Activated CD8-positive, alpha-beta memory T cell treated with anti-CD3 and anti-CD28 coated beads for 1 hour (primary cell): ENCODE measurements around the gene C1QL4.
A peak's percentile ranks its signal among the peaks of the same experiment; 100 is the strongest.

ENCODE experiments used
- DNase-seq, 2 donors: peaks; one replicate each; pipeline ENCODE4 v3.0.0-alpha.2; 2020; ENCODE audit warnings: low read depth in 1 of 2; ENCODE audit errors: extremely low read depth in 1 of 2

C1QL4 gene

GRCh38 chr12:49348781-49349180, 11.8 kb upstream of the C1QL4 start:
- no peak for DNase-seq

DNA sequence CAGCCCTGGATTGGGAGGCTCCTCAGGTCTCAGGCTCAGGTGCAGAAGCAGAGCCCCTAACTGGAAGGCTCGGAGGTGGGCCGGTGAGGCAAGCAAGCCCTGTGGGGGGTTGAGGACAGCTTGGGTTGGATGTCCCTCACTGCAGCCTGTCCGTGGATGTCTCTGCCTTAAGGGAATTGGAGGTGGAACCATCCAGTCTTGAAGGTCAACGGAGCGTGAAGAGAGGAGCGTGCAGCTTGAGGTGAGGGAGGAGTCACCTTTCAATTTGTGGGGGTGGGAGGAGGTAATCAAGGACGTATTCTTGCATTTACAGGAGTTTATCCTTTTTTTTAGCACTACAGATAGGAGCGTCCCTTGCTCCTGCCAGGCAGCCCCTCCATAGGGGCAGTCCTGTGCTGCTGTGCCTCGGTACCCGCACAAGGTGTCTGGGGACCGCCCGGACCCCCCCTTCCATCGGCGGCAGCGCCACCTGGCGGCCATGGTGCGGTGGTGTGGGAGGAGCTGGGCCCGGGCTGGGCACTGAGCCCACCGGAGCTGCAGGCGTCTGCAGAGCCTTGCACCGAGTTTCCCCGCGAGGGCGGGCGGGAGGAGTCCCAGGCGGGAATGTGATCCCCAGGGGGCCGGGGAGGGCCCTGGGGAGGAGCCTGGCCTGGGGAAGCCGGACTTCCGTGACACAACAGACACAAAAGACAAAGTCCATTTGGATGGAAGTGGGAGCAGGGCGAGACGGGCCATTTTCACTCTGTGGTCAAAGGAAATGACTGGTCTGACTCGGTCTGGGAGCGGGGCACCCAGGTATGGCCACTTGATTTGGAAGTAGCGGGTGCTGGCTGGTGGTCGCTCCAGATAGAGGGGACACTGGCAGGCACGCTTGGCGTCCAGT, 10.6 kb upstream of the C1QL4 start:
- DNase-seq, result peak; percentile 36 to 78

DNA sequence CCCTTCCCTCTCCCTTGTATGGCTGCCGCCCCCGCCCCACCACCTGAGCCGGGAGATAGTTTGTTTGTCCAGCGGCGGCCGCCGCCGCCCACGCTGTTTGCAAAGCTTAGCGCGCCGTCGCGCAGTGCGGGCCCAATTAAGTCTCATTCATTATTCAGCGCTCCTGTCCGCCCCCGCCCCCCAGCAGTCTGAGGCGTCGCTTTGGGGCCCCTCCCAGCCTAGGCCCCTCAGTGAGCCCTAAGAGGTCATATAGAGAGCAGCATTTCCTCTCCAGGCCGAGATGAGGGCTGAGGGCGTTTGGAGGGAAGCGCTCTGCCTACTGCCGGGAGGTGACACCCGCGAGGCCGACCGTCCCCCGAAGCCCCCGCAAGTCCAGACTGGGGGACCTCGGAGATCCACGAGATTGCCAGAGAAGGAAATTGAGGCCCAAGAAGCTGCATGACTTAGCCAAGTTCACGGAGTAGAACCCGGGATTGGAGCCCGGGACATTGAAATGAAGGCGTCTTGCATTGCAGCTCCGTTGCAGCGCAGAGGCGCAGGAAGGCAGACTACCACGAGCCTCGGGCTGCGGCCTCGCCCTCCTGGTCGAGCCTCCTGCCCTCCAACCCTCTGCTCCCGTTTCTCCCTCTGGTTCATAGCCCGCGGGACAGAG, 9.8 kb upstream of the C1QL4 start, which contains the start of gene DNAJC22:
Gene DNAJC22 (plus strand): TSS at position 230 of the 652 bp plus-strand sequence. CDS start 1,985 bp downstream, outside the sequence.
- no peak for DNase-seq

- DNase-seq, result no peak
These were observed 9.1 kb upstream of the C1QL4 start for GRCh38 chr12:49345825-49346658.

DNA sequence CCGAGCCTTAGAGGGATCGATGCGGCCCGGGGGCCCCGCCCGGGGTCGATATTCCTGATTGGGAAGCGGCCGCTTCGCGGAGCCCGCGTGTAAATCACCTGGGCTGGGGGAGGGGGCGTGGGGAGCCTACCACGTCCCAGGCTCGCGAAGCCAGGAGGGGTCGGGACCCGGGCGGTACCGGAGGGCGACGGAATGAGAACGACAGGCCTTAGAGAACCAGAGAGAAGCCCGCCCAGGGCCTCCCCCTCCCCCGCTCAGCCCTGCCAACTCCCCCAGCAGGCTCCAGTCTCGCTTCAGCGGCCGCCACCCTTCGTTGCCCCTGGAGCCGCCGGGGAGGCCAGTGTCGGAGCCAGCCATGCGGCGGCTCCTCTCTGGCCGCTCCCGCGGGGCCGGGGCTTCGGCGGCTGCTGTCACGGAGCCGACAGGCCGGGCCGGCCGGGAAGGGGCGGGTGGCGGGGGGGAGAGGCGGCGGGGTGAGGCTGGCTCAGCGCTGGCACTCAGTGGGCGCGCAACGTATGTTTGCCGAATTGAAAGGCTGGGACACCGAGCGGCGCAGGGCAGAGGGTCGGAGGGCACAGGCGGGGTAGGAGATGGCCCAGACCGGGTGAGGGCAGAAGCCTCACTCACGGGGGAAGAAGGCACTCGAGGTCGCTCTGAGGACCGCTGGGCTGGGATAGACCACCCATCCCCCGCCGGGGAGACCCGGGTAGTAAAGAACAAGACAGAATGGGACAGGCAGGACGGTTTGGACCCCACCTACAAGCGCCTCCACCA, 8.2 kb upstream of the C1QL4 start:
- no peak for DNase-seq

GRCh38 chr12:49344486-49345050, 7.6 kb upstream of the C1QL4 start:
- DNase-seq, result no peak

GRCh38 chr12:49342914-49343731, 6.1 kb upstream of the C1QL4 start:
- no peak for DNase-seq

GRCh38 chr12:49342066-49342913, 5.3 kb upstream of the C1QL4 start:
- peak; percentile 40 to 52 for DNase-seq

DNA sequence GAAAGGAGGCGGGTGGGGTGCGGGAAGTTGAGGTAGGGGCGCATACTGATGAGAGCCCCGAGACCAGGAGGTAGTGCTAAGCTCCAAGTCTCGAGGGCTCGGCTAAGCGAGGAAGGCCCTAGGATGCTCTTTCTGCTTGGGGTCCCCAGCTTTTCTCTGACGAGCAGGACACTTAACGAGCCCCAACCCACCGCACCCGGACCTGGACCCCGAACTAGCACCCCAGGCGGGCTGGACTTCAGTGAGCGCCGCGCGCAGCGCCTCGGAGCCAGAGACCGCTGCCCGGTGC, 4.7 kb upstream of the C1QL4 start:
- DNase-seq, result no peak

GRCh38 chr12:49340971-49341776, 4.2 kb upstream of the C1QL4 start:
- no peak for DNase-seq

DNA sequence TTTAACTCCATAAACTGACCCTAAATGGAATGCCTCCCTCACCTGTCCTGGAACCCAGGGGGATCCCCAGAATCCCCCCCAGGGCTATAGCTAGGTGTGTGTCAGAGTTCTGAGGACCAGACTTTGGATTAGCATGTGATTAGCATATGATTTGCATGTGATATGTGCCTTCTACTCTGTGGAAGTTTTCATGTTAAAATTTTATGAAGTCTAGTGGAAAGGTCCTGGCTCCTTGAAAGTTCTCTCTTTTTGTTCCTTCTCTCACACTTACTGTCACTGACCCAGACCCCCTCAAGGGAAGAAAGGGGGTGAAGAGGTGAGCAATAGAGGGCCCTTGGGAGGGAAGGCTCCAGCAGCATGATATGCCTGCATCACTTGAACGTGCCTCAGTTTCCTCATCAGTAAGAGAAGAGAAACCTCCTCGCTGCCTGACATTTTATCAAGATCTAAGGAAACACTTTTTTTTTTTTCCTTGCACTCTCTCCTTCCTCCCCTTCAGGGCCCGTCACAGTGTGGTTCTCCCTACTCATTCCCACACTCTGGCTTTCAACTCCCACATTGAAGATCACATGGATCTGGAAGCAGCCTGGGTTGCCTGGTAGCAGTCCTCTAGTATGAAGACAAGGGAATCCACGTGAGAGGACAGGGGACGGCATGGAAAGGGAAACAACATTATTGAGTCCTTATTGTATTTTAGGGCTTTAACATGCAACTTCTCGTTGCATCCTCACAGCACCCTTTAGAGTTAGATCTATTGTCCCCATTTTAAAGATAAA, 3.3 kb upstream of the C1QL4 start:
- no peak for DNase-seq

DNA sequence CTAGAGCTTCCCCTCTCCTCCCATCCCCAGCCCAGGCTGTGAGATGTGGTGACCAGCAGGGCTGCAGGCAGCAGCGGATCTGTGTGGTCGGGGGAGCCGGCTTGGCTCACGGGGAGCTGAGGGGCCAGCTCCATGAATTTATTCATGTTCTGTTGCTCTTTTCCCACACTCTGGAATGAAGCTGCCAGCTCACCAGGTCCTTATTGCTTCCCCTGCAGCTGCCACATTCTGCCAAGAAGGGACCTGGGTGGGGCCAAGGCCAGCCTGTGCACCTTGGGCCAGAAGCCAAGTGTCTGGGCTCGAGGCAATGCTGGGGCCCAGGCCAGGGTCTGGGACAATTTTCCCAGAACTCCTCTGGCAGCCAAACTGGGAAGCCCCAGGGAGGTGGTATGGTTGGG, 2.5 kb upstream of the C1QL4 start:
- DNase-seq, result no peak

DNA sequence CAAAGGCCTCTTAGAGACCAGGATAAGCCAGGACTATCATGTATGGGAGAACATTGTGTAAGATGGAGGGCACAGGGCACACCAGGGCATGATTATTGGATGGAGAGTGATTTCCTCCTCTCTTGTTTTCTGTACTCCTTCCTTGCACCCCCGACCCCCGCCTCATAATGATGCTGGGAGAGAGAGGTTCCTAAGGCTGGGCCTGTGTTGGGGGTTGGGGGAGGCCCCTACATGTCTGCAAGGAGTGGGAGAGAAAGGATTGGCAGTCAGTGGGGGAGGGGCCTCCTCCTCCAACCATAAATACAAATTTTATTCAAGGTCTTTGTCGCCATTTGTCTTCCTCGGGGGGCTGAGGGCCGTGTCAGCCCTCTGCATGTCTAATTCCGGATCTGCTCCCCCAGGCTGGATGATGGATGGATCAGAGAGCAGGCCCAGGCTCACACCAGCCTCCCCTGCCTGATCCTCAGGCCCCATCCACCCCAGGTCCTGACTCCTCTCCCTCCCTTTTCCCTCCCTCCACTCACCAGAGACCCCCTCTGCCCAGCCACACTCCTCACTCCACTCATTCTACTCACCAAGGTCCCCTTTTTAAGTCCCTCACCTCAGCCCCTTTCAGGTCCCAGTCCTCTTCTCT, 2.0 kb upstream of the C1QL4 start:
- no peak for DNase-seq

DNA sequence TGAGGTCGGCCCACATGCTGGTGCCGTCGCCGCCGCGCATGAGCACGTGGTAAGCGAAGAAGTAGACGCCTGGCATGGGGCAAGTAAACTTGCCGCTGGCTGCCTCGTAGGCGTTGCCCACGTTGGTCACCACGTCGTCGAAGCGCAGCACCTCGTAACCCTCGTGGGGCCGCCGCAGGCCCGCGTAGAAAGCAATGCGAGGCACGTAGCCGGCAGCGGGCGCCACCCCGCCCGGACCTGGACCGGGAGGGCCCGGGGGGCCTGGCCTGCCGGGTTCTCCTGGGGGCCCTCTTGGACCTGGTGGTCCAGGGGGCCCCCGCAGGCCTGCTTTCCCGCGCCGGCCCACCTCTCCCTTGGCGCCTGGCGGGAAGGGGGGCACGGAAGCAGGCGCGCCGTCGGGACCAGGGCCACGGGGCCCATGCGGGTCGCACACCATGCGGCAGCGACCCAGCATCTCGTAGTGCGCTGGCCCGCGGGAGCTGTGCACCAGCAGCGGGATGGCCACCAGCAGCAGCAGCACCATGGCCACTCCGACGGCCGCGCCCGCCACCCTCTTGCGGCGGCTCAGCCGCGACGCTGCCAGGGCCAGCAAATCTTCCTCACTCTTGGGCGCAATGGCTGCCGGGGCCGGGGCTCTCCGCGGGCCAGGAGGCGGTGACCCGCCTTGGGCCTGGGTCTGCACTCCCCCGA, 888 bp downstream of the C1QL4 start:
- DNase-seq, result no peak

GRCh38 chr12:49335118-49335954, 1.7 kb downstream of the C1QL4 start:
- no peak for DNase-seq
